CD4-positive, CD25-positive, alpha-beta regulatory T cell (primary cell): ENCODE measurements around the gene MTMR2. TPM values are rescaled to one million over a fixed set of nuclear protein-coding genes. Genes with fewer than 3 reads are reported as not detected.

Source experiments
- ATAC-seq, 2 donors: fragments of 150-1000 bp; cut with Tn5 transposase; one replicate each; pipeline ENCODE4 v1.10.0; 2021; ENCODE audit warnings: low read depth in 2 of 2, moderate number of reproducible peaks in 2 of 2, moderate library complexity in 1 of 2
- DNase-seq, 3 donors: peaks; one replicate each; pipeline versions ENCODE4 v3.0.0 to v3.0.0-alpha.2; 2012 to 2022; ENCODE audit warnings: mixed read lengths in 1 of 3
- H3K27ac ChIP-seq: one replicate; pipeline ENCODE4 v1.7.0; 2013; ENCODE audit warnings: mild to moderate bottlenecking, low read length; ENCODE audit not compliant: insufficient read depth, poor library complexity, severe bottlenecking
- H3K27me3 ChIP-seq: one replicate; pipeline ENCODE4 v1.7.0; 2013; ENCODE audit warnings: low read length; ENCODE audit not compliant: control insufficient read depth, insufficient read depth
- H3K36me3 ChIP-seq: one replicate; pipeline ENCODE4 v1.7.0; 2013; ENCODE audit warnings: mild to moderate bottlenecking, low read length, moderate library complexity; ENCODE audit not compliant: control insufficient read depth, insufficient read depth
- H3K4me1 ChIP-seq: 2 replicates; pipeline ENCODE4 v1.7.0; 2013; ENCODE audit warnings: mild to moderate bottlenecking, low read length; ENCODE audit not compliant: insufficient read depth, control insufficient read depth, poor library complexity, severe bottlenecking
- H3K4me3 ChIP-seq: one replicate; pipeline ENCODE4 v1.7.0; 2013; ENCODE audit warnings: low read depth, mild to moderate bottlenecking, low read length, moderate library complexity
- H3K9me3 ChIP-seq, 2 experiments: 1 replicate in 1 of 2; 2 replicates in 1 of 2; pipeline ENCODE4 v1.7.0; 2013; ENCODE audit warnings: low read length in 2 of 2, mild to moderate bottlenecking in 1 of 2, moderate library complexity in 1 of 2; ENCODE audit not compliant: control insufficient read depth in 2 of 2
- H3K27ac Mint-ChIP-seq, 3 donors: one replicate each; pipeline ENCODE4 v1.8.0; 2020 to 2022; ENCODE audit warnings: mild to moderate bottlenecking in 3 of 3, mixed read lengths in 3 of 3, moderate library complexity in 2 of 3
- H3K27me3 Mint-ChIP-seq: one replicate; pipeline ENCODE4 v1.8.0; 2022; ENCODE audit warnings: mild to moderate bottlenecking, mixed read lengths
- H3K36me3 Mint-ChIP-seq: one replicate; pipeline ENCODE4 v1.8.0; 2020; ENCODE audit warnings: mixed read lengths
- H3K4me1 Mint-ChIP-seq, 4 donors: one replicate each; pipeline ENCODE4 v1.8.0; 2020 to 2022; ENCODE audit warnings: mixed read lengths in 4 of 4, mild to moderate bottlenecking in 1 of 4
- H3K4me3 Mint-ChIP-seq, 4 donors: one replicate each; pipeline ENCODE4 v1.8.0; 2020 to 2022; ENCODE audit warnings: mild to moderate bottlenecking in 4 of 4, mixed read lengths in 4 of 4, moderate library complexity in 3 of 4
- H3K9me3 Mint-ChIP-seq, 7 donors: one replicate each; pipeline ENCODE4 v1.8.0; 2020 to 2022; ENCODE audit warnings: mixed read lengths in 7 of 7, mild to moderate bottlenecking in 3 of 7, moderate library complexity in 2 of 7
- polyA plus RNA-seq, 4 donors: library from polyadenylated mRNA; unstranded; fragments of 300-500 nt; fragmentation: Illumina TruSeq; gene quantifications; one replicate each; pipeline ENCODE4 v1.2.3, GENCODE V29; 2021
- total RNA-seq: library from RNA; stranded (reverse); gene quantifications from one replicate; pipeline ENCODE4 v1.2.3, GENCODE V29; 2022

MTMR2 gene
- total and polyA plus RNA-seq, 5 donors from 2014 or later, result 9.8 to 21.3 (median 13.5) TPM

DNA sequence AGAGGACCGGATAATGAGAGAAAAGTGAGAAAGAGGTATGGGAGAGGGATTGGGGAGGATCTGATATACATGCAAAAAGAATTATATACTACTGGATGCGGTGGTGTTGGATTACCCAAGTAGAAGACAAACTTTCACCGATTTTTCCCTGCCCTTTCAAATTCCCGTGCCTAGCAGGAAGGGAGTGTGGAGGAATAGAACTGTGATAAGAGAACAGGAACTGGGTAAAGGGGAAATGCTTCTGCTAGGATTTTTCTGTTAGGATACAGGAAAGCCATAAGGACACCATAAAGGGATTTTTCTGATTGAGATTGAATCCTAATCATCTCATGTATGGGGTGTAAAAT, 480 bp upstream of the MTMR2 start:
- Histone ChIP-seq H3K36me3 (no peaks in the 10 kb centered on the region), H3K9me3 (no peaks in the 10 kb centered on the region), H3K27ac (peak overlapping the region; percentile 53), H3K4me1 (peaks cover 25% of the 10 kb centered on the region), H3K27me3 (no peaks in the 10 kb centered on the region), H3K4me3 (peak overlapping the region; percentile 96)
- peak overlapping the region; percentile 97 to 98 (median 98) for H3K27ac Mint-ChIP-seq
- DNase-seq, result peak in 1 of 3 donors; percentile 4
- no peak for ATAC-seq
- H3K4me3 Mint-ChIP-seq, result peak overlapping the region; percentile 93 to 99 (median 97)
- peaks cover 17% of the 10 kb centered on the region for H3K27me3 Mint-ChIP-seq
- H3K4me1 Mint-ChIP-seq, result peaks cover 19 to 35% (median 25%) of the 10 kb centered on the region in 4 donors
- peaks cover 0 to 2% (median 0%) of the 10 kb centered on the region in 7 donors for H3K9me3 Mint-ChIP-seq
- H3K36me3 Mint-ChIP-seq, result peaks cover 4% of the 10 kb centered on the region

DNA sequence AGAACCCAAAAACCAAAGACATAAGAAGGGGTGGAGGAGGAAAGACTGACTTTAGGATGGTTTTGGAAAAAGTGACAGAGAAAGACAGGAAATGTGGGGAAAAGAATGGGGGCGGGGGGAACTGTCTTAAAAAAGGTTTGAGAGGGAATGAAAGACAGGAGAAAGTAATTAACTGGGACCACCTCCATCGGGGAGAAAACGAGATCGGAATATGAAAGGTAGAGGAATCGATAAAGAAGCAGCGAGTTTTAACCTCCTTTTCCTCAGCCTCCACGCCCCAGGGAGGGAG, 524 bp downstream of the MTMR2 start:
- Histone ChIP-seq H3K27ac (peak overlapping the region; percentile 53), H3K4me3 (peak overlapping the region; percentile 96), H3K4me1 (peaks cover 25% of the 10 kb centered on the region), H3K27me3 (no peaks in the 10 kb centered on the region), H3K36me3 (no peaks in the 10 kb centered on the region), H3K9me3 (no peaks in the 10 kb centered on the region)
- Mint-ChIP-seq H3K9me3 (peaks cover 0 to under 1% (median 0%) of the 10 kb centered on the region in 7 donors), H3K4me1 (peaks cover 19 to 38% (median 26%) of the 10 kb centered on the region in 4 donors), H3K27me3 (peaks cover 17% of the 10 kb centered on the region), H3K36me3 (peaks cover 4% of the 10 kb centered on the region), H3K4me3 (peak overlapping the region; percentile 93 to 99 (median 97)), H3K27ac (peak overlapping the region; percentile 97 to 98 (median 98))
- peak in 1 of 2 donors; percentile 7 for ATAC-seq
- DNase-seq, result no peak

DNA sequence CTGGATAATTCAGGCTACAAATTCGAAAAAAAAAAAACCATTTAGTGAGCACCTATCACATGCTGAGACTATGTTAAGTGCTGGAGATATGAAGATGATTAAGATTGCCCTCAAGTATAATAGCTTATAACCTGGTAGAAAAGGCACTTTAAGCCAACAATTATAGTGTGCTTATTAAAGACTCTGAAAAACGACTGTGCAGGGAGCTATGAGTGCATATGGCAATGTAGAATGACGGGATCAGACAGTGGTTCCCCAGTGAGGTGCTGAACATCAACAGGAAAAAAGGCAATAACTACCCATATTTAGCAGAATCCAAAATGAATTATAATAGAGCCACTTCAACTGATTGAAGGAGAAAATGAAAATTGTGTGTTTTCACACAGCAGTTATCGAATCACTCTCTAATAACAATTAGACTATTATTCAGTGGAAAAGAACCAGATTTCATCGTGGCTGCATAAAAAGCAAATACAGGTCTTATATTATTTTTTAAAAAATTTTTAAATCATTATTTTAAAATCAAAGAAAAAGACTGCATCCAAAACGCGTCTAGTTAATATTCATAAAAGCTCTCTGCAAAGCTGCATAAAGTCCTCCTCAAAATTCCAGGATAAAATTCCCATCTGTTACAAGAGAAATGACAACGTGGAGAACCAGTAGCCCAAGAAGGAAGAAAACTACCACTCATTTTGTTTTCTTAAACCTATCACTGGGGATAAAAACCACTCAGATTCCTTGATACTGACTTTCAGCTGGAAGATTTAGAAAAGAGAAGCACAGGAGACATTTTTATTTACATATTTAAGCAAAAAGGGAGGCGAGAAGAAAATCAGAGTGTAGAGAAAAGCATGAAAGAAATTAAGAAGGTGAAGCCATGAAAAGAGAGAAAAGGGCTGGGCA, 1.1 kb downstream of the MTMR2 start:
- DNase-seq (peak in 1 of 3 donors; percentile 25), ATAC-seq (no peak)
- H3K9me3 Mint-ChIP-seq, result no peaks in the 10 kb centered on the region
- H3K36me3 Mint-ChIP-seq, result peaks cover 4% of the 10 kb centered on the region
- H3K27ac ChIP-seq, result peak overlapping the region; percentile 53
- peak overlapping the region; percentile 93 to 99 (median 97) for H3K4me3 Mint-ChIP-seq
- peaks cover 19 to 39% (median 26%) of the 10 kb centered on the region in 4 donors for H3K4me1 Mint-ChIP-seq
- H3K27me3 ChIP-seq, result no peaks in the 10 kb centered on the region
- H3K27me3 Mint-ChIP-seq, result peaks cover 13% of the 10 kb centered on the region
- H3K27ac Mint-ChIP-seq, result peak overlapping the region; percentile 97 to 98 (median 98)
- peaks cover 25% of the 10 kb centered on the region for H3K4me1 ChIP-seq
- peak overlapping the region; percentile 96 for H3K4me3 ChIP-seq
- no peaks in the 10 kb centered on the region for H3K36me3 ChIP-seq
- H3K9me3 ChIP-seq, result no peaks in the 10 kb centered on the region

DNA sequence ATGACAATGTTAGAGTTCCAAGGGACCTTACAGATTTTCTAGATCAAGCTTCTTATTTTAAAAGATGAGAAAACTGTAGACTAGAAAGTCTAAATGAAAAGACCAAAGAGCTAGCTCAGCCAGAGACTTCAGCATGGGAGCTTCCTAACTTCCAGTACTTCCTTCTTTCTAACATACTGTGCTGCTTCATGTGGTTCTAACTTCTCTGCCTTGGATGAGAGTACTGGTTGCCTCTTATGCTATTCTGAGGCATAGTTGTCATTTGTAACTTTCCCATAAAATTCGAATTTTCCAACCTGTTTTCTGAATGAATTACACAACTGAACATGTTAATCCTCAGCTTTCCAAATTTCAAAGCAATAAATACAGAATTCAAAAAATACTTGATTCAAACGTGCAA, 1.8 kb downstream of the MTMR2 start:
- Mint-ChIP-seq H3K27ac (peak overlapping the region in 2 of 3 donors; percentile 0 to 98), H3K9me3 (no peaks in the 10 kb centered on the region), H3K4me1 (peaks cover 19 to 43% (median 27%) of the 10 kb centered on the region in 4 donors), H3K27me3 (peaks cover 12% of the 10 kb centered on the region), H3K36me3 (peaks cover 4% of the 10 kb centered on the region), H3K4me3 (peak overlapping the region; percentile 0 to 99 (median 50))
- DNase-seq (no peak), ATAC-seq (no peak)
- Histone ChIP-seq H3K36me3 (no peaks in the 10 kb centered on the region), H3K9me3 (no peaks in the 10 kb centered on the region), H3K4me1 (peaks cover 25% of the 10 kb centered on the region), H3K4me3 (peak overlapping the region; percentile 22), H3K27me3 (no peaks in the 10 kb centered on the region), H3K27ac (no peak overlapping the region)

DNA sequence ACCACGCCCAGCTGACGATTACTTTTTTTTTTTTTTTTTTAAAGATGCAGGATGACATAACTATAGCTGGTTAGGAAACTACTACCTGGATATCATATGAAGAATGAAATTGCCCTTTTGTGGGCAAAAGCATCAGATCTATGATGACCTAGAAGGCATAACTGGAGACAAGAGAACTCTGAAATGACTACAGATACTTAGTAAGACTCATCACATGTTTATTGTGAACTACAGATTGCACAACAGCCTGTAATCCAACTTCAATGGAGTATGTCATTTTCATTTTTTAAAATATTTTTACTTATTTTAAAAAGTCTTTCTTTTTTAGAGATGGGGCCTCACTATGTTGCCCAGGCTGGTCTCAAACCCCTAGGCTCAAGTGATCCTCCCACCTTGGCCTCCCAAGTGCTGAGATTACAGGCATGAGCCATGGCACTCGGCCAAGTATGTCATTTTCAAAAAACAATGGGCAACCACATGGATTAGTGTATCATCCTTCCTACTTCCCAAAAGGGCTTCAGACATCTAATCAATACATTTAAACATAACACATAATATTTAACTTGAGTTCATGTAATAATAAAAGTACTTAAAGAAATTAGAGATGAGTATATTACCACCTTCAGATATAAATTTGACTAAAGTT, 3.3 kb downstream of the MTMR2 start:
- H3K27me3 Mint-ChIP-seq, result no peaks in the 10 kb centered on the region
- ATAC-seq (no peak), DNase-seq (no peak)
- H3K9me3 Mint-ChIP-seq, result no peaks in the 10 kb centered on the region
- H3K36me3 ChIP-seq, result no peaks in the 10 kb centered on the region
- no peak overlapping the region for H3K4me3 ChIP-seq
- no peak overlapping the region for H3K27ac ChIP-seq
- no peaks in the 10 kb centered on the region for H3K27me3 ChIP-seq
- H3K4me1 Mint-ChIP-seq, result peaks cover 19 to 47% (median 27%) of the 10 kb centered on the region in 4 donors
- H3K36me3 Mint-ChIP-seq, result peaks cover 4% of the 10 kb centered on the region
- H3K27ac Mint-ChIP-seq, result no peak overlapping the region
- no peak overlapping the region for H3K4me3 Mint-ChIP-seq
- peaks cover 25% of the 10 kb centered on the region for H3K4me1 ChIP-seq
- no peaks in the 10 kb centered on the region for H3K9me3 ChIP-seq

DNA sequence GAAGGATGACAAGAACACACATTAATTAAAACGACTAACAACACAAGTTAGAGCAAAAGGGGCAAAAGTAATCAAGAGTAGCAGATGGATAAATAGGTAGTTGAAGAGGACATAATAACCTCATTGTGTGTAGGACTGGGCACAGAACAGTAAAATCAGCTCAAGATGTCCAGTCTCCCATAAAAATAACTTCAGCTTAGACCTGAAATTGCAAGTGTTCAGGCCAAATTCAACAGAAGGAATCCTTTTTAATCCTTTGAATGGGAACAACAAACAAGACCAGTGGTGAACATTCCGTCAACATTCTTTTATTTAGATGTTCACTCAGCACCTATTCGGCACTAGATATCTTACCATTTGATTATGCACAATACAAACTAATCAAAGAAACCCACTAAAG, 4.4 kb downstream of the MTMR2 start:
- peaks cover 4% of the 10 kb centered on the region for H3K36me3 Mint-ChIP-seq
- DNase-seq (no peak), ATAC-seq (no peak)
- Histone ChIP-seq H3K4me1 (peaks cover 23% of the 10 kb centered on the region), H3K36me3 (no peaks in the 10 kb centered on the region), H3K27me3 (no peaks in the 10 kb centered on the region), H3K27ac (no peak overlapping the region), H3K4me3 (no peak overlapping the region), H3K9me3 (no peaks in the 10 kb centered on the region)
- H3K9me3 Mint-ChIP-seq, result no peaks in the 10 kb centered on the region
- peak overlapping the region in 1 of 4 donors; percentile 11 for H3K4me3 Mint-ChIP-seq
- H3K27me3 Mint-ChIP-seq, result no peaks in the 10 kb centered on the region
- H3K27ac Mint-ChIP-seq, result no peak overlapping the region
- H3K4me1 Mint-ChIP-seq, result peaks cover 19 to 44% (median 23%) of the 10 kb centered on the region in 4 donors

DNA sequence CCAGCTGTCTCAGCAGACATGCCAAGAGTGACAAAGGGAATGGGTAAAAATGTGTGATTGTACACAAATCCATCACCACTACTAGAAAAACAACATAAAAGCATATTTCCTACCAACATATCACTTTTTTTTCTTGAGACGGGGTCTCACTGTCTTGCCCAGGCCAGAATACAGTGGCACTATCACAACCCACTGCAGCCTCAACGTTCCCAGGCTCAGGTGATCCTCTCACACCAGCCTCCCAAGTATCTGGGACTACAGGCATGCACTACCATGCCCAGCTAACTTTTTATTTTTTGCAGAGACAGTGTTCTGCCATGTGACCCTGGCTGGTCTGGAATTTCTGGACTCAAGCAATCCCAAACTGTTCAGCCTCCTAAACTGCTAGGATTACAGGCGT, 5.2 kb downstream of the MTMR2 start:
- peaks cover 4% of the 10 kb centered on the region for H3K36me3 Mint-ChIP-seq
- Histone ChIP-seq H3K27me3 (no peaks in the 10 kb centered on the region), H3K27ac (no peak overlapping the region), H3K4me1 (peaks cover 17% of the 10 kb centered on the region), H3K9me3 (no peaks in the 10 kb centered on the region), H3K4me3 (no peak overlapping the region), H3K36me3 (no peaks in the 10 kb centered on the region)
- no peaks in the 10 kb centered on the region for H3K27me3 Mint-ChIP-seq
- no peak for ATAC-seq
- peaks cover 0 to under 1% (median 0%) of the 10 kb centered on the region in 7 donors for H3K9me3 Mint-ChIP-seq
- DNase-seq, result no peak
- H3K27ac Mint-ChIP-seq, result no peak overlapping the region
- no peak overlapping the region for H3K4me3 Mint-ChIP-seq
- peaks cover 19 to 42% (median 23%) of the 10 kb centered on the region in 4 donors for H3K4me1 Mint-ChIP-seq
